Inflammatory macrophage treated with lipopolysaccharide for 1 hour (primary cell): ENCODE results near the gene PCID2.

ENCODE experiments used
- DNase-seq, 2 donors: peaks; one replicate each; pipeline ENCODE4 v3.0.0-alpha.2; 2020 to 2022

PCID2 gene

GRCh38 chr13:113219256-113219940 lies 10.9 kb upstream of the PCID2 start:
- no peak for DNase-seq

DNA sequence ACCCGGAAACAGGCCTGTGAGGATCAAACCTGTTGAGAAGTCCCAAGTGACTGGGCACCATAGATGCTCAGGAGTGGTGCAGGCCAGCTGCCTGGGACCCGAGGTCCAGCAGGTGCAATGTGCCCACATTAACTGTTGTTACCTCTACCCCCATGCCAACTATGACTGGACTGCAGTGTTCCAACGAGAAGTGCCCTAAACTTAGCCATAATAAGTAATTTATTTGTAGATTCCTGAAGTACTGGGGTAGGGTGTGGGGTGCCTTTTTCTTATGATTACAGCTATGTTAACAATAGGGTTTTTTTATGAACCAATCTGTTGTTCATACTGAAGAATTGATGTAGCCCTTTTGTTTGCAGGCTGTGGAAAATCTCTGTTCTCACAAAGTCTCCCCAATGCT lies 10.1 kb upstream of the PCID2 start:
- DNase-seq = no peak

- DNase-seq = no peak
Measured at GRCh38 chr13:113216254-113217048, 8.0 kb upstream of the PCID2 start.

DNA sequence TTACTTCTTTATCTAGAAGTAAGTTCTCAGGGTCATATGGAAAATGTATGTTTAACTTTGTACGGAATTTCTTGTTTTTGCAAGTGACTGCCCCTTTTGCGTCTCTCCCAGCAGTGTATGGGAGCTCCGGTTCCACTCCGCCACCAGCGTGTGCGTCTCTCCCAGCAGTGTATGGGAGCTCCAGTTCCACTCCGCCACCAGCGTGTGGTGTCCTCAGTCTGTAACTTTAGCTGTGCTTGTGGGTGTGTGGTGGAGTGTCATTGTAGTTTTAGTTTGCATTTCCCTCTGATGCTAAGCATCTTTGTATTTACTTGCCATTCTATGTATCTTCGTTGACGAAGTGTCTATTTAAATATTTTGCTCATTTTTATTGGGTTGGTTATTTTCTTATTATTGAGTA lies 3.3 kb upstream of the PCID2 start:
- DNase-seq = peak in 1 of 2 donors; percentile 21

DNA sequence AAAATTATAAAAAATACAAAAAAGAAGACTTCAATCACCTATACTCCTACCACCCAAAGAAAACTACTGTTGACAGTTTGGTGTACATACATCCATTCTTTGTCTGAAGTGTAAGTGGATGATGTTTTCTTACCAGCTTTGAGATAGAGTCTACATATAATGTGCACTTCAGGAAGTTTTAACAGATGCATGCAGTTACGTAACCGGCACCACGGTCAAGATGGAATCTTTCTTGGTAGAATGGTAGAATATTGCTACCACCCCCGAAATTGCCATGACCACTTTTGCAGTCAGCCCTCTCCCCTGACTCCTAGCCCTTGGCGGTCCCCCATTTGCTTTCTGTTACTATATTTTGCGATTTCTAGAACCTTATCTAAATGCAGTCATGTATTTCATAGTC lies 2.4 kb upstream of the PCID2 start:
- peak in 1 of 2 donors; percentile 12 for DNase-seq

DNA sequence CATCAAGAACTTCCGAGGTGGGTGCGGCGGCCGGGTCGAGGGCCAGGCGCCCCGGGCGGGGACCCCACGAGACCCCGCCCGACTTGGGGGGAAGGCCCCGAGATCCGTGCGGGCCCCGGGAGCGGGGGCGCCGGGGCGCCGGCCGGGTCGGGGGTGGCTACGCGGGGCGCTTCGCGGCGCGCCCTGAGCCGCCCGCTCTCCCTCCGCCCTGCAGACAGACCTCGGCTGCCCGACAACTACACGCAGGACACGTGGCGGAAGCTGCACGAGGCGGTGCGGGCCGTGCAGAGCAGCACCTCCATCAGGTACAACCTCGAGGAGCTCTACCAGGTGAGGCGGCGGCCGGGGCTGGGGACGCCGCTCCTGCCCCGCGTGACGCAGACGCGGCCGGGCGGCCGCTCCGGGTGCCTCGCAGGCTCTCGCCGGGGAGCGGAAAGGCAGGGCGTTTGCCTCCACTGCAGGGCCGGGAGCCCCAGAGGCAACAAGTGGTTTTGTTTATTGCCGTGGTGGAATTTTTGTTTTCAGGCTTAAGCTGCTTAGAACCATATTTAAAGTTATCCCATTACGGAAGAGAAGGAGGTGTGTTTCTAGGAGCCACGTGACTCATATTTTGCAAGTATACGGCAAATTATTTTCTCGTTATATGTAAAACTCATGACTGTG lies 1.4 kb upstream of the PCID2 start:
- peak; percentile 51 to 56 for DNase-seq

DNA sequence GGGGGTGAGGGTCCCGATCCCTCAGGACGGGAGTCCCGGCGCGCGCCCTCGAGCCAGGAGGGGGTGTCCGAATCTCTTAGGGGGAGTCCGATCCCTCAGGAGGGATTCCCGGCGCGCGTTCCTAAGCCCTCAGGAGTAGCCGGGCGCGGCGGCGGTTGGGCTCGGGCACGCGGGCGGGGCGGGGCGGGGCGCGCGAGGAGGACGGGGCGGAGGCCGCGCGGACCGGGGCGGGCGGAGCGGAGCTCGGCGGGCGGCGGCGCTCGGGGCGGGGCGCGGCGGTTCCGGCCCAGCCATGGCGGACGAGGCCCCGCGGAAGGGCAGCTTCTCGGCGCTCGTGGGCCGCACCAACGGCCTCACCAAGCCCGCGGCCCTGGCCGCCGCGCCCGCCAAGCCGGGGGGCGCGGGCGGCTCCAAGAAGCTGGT lies 878 bp upstream of the PCID2 start, which contains the start of gene CUL4A:
Gene CUL4A, plus strand, starts transcription at position 278 of the 423 bp plus-strand sequence. Its CDS starts 15 bp downstream, at position 293.
- DNase-seq = peak; percentile 71 to 80

- peak; percentile 21 to 25 for DNase-seq
Measured at GRCh38 chr13:113207890-113208420, 514 bp downstream of the PCID2 start.

- DNase-seq = no peak
Measured at GRCh38 chr13:113207460-113207859, 1.0 kb downstream of the PCID2 start.

GRCh38 chr13:113205428-113205931 lies 3.0 kb downstream of the PCID2 start:
- no peak for DNase-seq

- DNase-seq = no peak
Measured at GRCh38 chr13:113204378-113204734, 4.1 kb downstream of the PCID2 start.

- DNase-seq = no peak
Measured at GRCh38 chr13:113203507-113204377, 4.7 kb downstream of the PCID2 start.

- DNase-seq = peak; percentile 36 to 46
Measured at GRCh38 chr13:113202912-113203311, 5.6 kb downstream of the PCID2 start.

DNA sequence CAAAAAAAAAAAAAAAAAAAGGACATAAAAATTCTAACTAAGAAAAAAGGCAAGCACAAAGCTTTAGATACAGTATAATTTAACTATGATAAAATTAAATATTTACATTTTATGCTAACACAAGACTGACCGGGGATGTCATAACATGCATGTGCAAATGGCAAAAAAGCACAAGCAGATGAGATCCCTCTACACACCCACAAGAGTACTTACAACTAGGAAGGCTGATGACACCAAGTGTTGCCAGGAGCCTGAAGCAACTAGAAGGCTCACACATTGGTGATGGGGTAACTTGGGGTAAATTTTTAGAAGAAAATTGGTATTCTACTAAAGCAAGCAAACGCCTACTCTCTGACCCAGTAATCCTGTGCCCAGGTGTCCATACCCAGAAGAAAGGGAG lies 6.7 kb downstream of the PCID2 start:
- DNase-seq = peak; percentile 38 to 59

DNA sequence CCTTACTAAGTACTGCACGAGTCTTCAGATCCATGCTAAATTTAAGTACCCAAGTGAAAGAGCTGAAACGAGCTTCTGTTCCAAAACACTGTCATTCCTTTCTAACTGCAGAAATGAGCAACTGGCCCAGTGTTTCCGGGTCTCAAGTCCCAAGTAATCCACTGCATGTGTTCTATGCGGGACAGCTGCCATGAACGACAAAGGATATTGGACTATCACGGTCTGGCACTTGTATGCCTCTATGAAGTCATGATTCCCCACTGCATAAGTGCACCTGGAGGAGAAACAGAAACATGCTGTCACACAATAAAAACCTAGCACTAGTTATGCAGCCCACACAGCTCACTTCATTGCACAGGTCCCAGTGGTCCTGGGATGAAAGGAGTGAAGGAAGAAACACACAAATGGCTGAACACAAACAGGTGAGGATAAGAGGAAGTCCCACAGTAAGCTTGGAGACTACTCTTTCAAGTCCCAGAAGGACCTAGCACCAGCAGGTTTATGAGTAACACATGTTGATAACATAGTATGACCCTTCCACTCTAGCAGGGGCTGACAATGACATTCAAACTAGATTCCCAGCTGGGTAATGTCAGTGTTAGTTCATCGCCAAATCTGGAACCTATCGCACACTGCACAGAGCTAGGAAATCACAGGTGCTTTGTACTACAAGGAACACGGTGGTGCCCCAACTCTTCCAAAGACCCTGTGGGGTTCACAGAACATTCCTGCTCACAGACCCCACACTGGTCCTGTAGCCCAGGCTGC lies 11.3 kb downstream of the PCID2 start:
- DNase-seq = no peak

GRCh38 chr13:113195360-113195759 lies 13.1 kb downstream of the PCID2 start:
- no peak for DNase-seq

- no peak for DNase-seq
Measured at GRCh38 chr13:113192902-113193301, 15.6 kb downstream of the PCID2 start.

GRCh38 chr13:113192279-113192678 lies 16.2 kb downstream of the PCID2 start:
- no peak for DNase-seq

DNA sequence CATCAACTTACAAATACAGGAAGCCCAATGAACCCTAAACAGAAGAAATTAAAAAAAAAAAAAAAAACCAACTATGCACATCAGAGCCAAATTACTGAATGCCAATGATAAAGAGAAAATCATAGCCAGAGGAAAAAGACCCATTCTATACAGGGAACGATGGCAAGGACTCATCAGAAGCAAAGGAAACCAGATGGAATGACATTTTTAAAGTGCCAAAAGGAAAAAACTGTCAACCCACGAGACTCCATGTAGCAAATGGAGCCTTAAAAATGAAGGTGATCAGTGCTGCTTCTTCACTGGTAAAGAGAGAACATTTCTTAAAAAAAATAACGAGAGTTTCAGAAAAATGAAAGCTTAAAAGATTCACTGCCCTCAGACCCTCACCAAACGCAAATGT lies 18.3 kb downstream of the PCID2 start:
- no peak for DNase-seq

DNA sequence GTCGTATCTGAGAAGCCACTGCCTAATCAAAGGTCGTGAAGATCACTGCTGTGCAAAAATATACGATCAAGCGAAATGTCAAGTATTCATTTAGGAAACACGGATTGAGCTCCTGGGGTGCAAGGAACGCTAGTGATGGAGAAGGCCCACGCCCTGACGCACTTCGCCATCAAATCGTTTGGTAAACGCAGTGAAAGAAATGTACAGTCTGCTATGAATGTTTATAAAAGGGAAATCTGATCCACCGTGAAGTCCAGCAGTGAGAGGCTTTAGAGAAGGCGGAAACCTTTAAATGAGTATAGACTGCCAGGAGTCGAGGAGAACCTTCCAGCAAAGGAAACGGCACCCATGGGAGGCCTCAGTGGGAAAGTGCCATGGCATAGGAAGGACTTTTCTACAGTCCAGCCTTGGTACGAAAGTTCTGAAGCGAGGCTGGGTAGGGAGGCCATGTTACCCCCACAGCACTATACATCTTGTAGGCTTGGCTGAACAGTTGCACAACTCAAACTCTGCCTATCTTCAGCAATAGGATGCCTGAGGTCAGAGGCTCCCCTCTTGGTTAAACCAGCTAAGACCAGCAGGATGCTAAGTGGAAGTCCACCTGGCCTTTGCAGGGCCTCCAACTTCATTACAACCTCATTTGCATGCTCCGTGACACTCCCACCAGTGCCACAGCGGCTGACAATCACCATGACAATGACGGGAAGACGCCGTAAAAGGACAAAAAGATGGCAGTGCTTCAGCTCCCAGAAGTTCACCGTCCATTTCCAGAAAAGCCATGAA lies 20.4 kb downstream of the PCID2 start:
- DNase-seq = no peak

GRCh38 chr13:113187263-113187669 lies 21.2 kb downstream of the PCID2 start:
- peak; percentile 94 to 97 for DNase-seq
